AG10803 (cell line): ENCODE measurements around the gene IGSF9B.
A peak's percentile ranks its signal among the peaks of the same experiment; 100 is the strongest.

ENCODE experiments used
- DNase-seq: peaks from one replicate; pipeline ENCODE4 v3.0.0; 2010; ENCODE audit warnings: low read depth
- H3K4me3 ChIP-seq: 2 replicates; pipeline ENCODE4 v1.5.1; 2011; ENCODE audit warnings: mild to moderate bottlenecking, low read length, control low read depth
- CTCF ChIP-seq: conservative IDR thresholded peaks from 2 replicates; pipeline ENCODE4 v1.5.1; 2011; ENCODE audit warnings: mild to moderate bottlenecking, low read length, control low read depth, inconsistent platforms

IGSF9B gene

DNA sequence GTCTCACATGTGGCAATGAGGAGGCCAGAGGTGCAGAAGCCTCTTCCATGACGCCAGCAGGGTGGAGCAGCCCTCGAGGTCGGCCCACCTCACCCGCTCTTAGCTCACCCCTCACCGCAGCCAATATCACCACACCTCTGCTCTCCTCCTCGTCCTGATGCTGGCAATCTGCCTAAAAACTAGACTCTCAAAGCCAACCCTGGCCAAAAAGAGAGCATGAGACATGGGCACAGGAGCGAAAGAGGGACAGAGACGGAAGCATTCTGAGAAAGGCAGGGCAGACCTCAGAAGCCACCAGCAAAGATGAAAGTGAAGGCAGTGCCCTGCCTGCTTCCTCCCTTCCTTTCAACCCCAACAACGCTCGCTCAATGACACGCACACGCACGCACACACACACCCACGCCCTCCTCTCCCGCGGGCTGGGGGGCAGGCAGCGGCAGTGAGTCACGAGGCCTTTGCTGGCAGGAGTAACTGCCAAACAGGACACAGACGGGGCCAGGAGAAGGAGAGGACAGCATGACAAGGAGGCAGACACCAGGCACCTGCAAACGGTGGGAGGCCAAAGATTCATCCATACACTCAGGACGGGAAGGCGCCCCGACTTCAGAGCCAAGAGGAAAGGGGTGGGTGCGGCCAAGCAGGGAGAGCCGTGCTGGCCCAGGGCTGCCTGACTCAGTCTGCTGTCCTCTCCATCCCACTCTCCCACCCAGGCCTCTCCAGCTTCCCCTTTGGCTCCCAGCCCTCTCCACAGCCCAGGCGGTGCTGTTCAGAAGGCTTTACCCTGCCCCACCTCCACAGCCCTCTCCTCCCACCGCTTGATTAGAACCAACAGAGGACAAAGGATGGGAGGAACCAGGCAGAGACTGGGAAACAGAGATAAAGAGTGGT lies 11.4 kb downstream of the IGSF9B start:
- H3K4me3 ChIP-seq: no peak overlapping the region; the same call in 1 of the 2 replicates
- TF ChIP-seq CTCF: no peak
- peak; percentile 36 for DNase-seq

DNA sequence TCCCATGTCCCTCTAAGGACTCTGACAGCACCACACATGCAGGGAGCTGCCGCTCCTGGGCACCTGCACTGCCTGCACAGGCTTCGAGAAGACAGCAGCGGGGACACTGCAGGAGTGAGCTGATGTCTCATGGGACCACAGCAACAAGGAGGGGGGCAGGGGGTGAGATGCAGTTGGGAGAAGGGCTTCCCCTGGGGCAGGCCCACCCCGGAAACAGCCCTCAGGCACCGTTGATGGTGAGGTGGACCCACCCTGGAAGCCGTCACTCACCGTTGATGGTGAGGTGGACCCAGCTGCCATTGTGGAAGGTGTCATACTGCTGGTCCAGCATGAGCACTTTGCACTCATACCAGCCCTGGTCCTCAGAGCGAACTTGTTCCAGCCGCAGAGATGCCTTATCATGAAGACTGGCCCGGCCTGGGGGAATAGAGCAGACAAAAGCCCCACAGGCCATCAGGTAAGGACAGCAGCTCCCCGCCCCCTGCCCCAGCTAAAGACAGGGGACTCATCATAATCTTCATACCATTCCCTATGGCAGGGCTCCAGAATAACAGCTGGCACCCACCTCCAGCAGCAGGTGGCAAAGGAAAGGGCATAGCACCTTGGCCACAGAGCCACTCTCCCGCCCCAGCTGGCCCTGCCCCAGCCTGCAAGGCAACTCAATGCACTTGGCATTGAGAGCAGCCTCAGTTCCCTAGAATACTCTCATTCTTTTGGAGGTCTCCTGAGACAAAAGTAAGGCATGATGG lies 12.6 kb downstream of the IGSF9B start:
- H3K4me3 ChIP-seq: no peak overlapping the region
- no peak for DNase-seq
- TF ChIP-seq CTCF: no peak

DNA sequence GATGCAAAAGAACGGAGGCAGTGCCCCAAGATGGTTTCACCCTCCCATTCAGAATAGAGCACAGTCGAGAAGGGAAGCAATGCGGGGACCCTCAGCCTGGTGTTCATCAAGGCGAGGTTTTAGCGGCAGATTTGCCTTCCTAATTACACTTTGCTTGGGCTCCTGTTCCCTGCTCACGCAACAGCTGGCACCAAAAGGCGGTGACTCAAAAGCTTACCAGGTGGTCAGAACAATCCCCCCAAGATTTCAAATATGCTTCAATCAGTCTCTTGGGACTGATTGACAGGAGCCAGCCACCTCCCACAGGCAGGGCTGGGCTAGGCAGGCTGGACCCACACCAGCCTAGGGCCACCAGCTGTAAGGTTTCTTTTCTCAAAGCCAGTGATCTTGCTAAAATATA lies 14.2 kb downstream of the IGSF9B start:
- TF ChIP-seq CTCF: no peak
- DNase-seq: no peak
- H3K4me3 ChIP-seq: no peak overlapping the region

DNA sequence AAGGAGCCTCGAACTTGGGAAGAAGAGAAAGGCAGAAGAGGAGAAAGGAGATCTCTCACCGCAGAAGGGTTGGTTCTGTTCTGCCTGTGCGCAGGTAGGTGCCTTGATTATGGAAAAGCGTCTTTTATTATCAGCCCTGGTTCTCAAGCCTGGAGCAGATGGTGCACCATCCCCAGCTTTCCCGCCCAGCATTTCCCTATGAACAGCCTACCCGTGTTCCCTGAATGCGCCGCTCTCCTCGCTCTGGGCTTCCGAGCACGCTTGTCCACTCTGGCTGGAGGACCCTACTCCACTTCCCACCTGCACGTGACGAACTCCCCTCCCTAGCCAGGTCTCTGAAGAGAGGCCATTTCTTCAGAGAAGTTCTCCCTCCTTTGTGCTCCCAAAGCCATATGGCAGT lies 15.2 kb downstream of the IGSF9B start:
- H3K4me3 ChIP-seq: no peak overlapping the region
- DNase-seq: no peak
- TF ChIP-seq CTCF: no peak

DNA sequence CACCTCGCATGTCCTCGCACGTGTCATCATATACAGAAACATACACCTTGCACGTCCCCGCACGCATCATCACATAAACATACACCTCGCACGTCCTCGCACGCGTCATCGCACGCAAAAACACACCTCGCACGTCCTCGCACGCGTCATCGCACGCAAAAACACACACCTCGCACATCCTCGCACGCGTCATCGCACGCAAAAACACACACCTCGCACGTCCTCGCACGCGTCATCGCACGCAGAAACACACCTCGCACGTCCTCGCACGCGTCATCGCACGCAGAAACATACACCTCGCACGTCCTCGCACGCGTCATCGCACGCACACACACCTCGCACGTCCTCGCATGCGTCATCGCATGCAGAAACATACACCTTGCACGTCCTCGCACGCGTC lies 16.7 kb downstream of the IGSF9B start:
- no peak for TF ChIP-seq CTCF

GRCh38 chr11:133939558-133939957 lies 17.2 kb downstream of the IGSF9B start:
- no peak for TF ChIP-seq CTCF
- no peak overlapping the region for H3K4me3 ChIP-seq
- no peak for DNase-seq

More for the DNA sequence above, 16.7 kb downstream of the IGSF9B start:
- no peak overlapping the region for H3K4me3 ChIP-seq
- no peak for DNase-seq

DNA sequence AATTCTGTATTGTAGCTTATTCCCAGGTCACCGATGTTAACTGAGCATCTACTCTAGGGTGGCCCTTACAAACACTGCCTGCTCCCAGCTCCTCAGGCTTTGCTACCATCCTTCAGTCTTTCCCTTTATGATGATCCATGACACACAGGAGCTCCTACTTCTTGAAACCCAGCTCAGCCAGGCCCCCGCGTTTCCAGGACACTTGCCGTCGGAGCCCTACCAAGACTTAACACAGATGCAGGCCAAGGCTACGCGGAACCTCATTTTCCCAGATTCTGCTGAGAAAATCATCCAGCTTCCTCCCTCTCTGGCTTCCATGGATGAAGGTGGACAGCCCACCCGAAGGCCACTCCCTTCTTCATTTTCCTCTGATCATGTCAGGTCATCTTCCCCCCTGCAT lies 18.6 kb downstream of the IGSF9B start:
- no peak for DNase-seq
- TF ChIP-seq CTCF: no peak
- H3K4me3 ChIP-seq: no peak overlapping the region
